Measurements from ENCODE around the gene EMP2. TPM values are rescaled to one million over a fixed set of nuclear protein-coding genes. Genes with fewer than 3 reads are reported as not detected.
"Not testable (repeated sequence)": the region's sequence is repeated elsewhere in the genome, so short reads cannot be mapped to it uniquely, and the experiment has no call there.

Gene EMP2
- total and polyA plus RNA-seq, 8 donors: 5.5 to 13.7 (median 9.3) TPM

GRCh38 chr16:10535461-10535860, 44.9 kb downstream of the EMP2 start:
- no peaks in the 10 kb centered on the region for H3K9me3 ChIP-seq
- H3K27me3 ChIP-seq: no peaks in the 10 kb centered on the region
- no peak overlapping the region for H3K27ac ChIP-seq
- H3K36me3 ChIP-seq: no peaks in the 10 kb centered on the region
- no peak overlapping the region for H3K4me3 ChIP-seq
- intact Hi-C loops (cut with DNase I): loop anchor here in 1 of 3 donors (10.0 kb wide), 1 partner anchor 389 kb away; no protein-coding TSS in a partner anchor
- FAIRE-seq (no peak), ATAC-seq (no peak), DNase-seq (no peak)
- TF ChIP-seq CTCF (IDR thresholded peaks at IDR 0.05): no peak
- WGBS, 2 donors: 94 to 97% methylated on average over 10 of the region's 10 CpGs
- H3K4me1 ChIP-seq: no peaks in the 10 kb centered on the region

- no peak for FAIRE-seq
- intact Hi-C loops (cut with DNase I): loop anchor here in 1 of 3 donors (10.0 kb wide), 1 partner anchor 390 kb away; no protein-coding TSS in a partner anchor
- H3K4me3 ChIP-seq: no peak overlapping the region
- TF ChIP-seq CTCF (IDR thresholded peaks at IDR 0.05): no peak
- no peak for DNase-seq
- no peaks in the 10 kb centered on the region for H3K9me3 ChIP-seq
- H3K4me1 ChIP-seq: no peaks in the 10 kb centered on the region
- no peak for ATAC-seq
- no peaks in the 10 kb centered on the region for H3K27me3 ChIP-seq
- no peaks in the 10 kb centered on the region for H3K36me3 ChIP-seq
- 94 to 95% methylated on average over 5 of the region's 5 CpGs for WGBS, 2 donors
- no peak overlapping the region for H3K27ac ChIP-seq
Observed at GRCh38 chr16:10534748-10535147, 45.6 kb downstream of the EMP2 start.

GRCh38 chr16:10533612-10534011, 46.8 kb downstream of the EMP2 start:
- 86 to 91% methylated on average over 4 of the region's 4 CpGs for WGBS, 2 donors
- H3K4me1 ChIP-seq, H3K9me3 ChIP-seq, DNase-seq, H3K27ac ChIP-seq, H3K36me3 ChIP-seq, ATAC-seq, H3K27me3 ChIP-seq, FAIRE-seq, H3K4me3 ChIP-seq: not testable (repeated sequence)
- intact Hi-C loops (cut with DNase I): loop anchor here in 1 of 3 donors (10.0 kb wide), 1 partner anchor 391 kb away; no protein-coding TSS in a partner anchor

GRCh38 chr16:10531582-10531981, 48.8 kb downstream of the EMP2 start:
- no peak overlapping the region for H3K27ac ChIP-seq
- intact Hi-C loops (cut with DNase I): loop anchor here in 1 of 3 donors (10.0 kb wide), 1 partner anchor 393 kb away; no protein-coding TSS in a partner anchor
- no peak overlapping the region for H3K4me3 ChIP-seq
- DNase-seq: no peak
- TF ChIP-seq CTCF (IDR thresholded peaks at IDR 0.05): no peak
- no peaks in the 10 kb centered on the region for H3K36me3 ChIP-seq
- no peaks in the 10 kb centered on the region for H3K27me3 ChIP-seq
- H3K4me1 ChIP-seq: no peaks in the 10 kb centered on the region
- FAIRE-seq: no peak
- no peak for ATAC-seq
- no peaks in the 10 kb centered on the region for H3K9me3 ChIP-seq

- Histone ChIP-seq H3K27ac (no peak overlapping the region), H3K9me3 (no peaks in the 10 kb centered on the region), H3K4me1 (no peaks in the 10 kb centered on the region), H3K36me3 (no peaks in the 10 kb centered on the region), H3K4me3 (no peak overlapping the region), H3K27me3 (no peaks in the 10 kb centered on the region)
- no peak for DNase-seq
- FAIRE-seq: no peak
- no peak for TF ChIP-seq CTCF (IDR thresholded peaks at IDR 0.05)
- ATAC-seq: no peak
- intact Hi-C loops (cut with DNase I): loop anchor here in 1 of 3 donors (10.0 kb wide), 1 partner anchor 394 kb away; no protein-coding TSS in a partner anchor
- 86 to 94% methylated on average over 11 to 14 of the region's 14 CpGs for WGBS, 2 donors
Observed at GRCh38 chr16:10530685-10531084, 49.7 kb downstream of the EMP2 start.
